Pancreas (tissue), 10 donors: ENCODE results near the gene BRICD5. TPM values are rescaled to one million over a fixed set of nuclear protein-coding genes. Genes with fewer than 3 reads are reported as not detected.

Experiments used
- ATAC-seq, 4 donors: fragments of 200-7000 bp; cut with Tn5 transposase; one replicate each; pipeline versions ENCODE4 v1.8.0 to v1.9.1; 2020; ENCODE audit warnings: mild to moderate bottlenecking in 4 of 4, moderate library complexity in 4 of 4
- DNase-seq, 6 donors: peaks; one replicate each; pipeline ENCODE4 v3.0.0-alpha.2; 2020
- FAIRE-seq: peaks from 2 replicates; lab custom pipeline; 2012; peaks lifted over from hg19 to GRCh38; lab: Jason Lieb, UNC
- H3K27ac ChIP-seq, 4 donors: fragments of 200-600 bp; sonication (generic); 1 replicate in 3 of 4; 2 replicates in 1 of 4; pipeline versions ENCODE4 v1.5.0 to v1.8.0; 2020
- H3K27me3 ChIP-seq, 4 donors: fragments of 200-600 bp; one replicate each; pipeline ENCODE4 v1.8.0; 2021
- H3K36me3 ChIP-seq, 3 donors: fragments of 200-600 bp; sonication (generic) in 1 of 3; one replicate each; pipeline versions ENCODE4 v1.5.0 to v1.8.0; 2020 to 2021
- H3K4me1 ChIP-seq, 3 donors: fragments of 200-600 bp; one replicate each; pipeline ENCODE4 v1.8.0; 2021
- H3K4me3 ChIP-seq, 4 donors: fragments of 200-600 bp; sonication (generic) in 2 of 4; one replicate each; pipeline versions ENCODE4 v1.5.0 to v1.8.0; 2020 to 2021
- H3K9me3 ChIP-seq, 4 donors: fragments of 200-600 bp; one replicate each; pipeline ENCODE4 v1.8.0; 2021
- WGBS, 2 donors: extraction: QIAGEN DNeasy Blood & Tissue Kit; methylation state at CpG; one replicate each; pipeline ENCODE4 v1.1.7; 2013; 5-methylcytosine and 5-hydroxymethylcytosine counted together
- intact Hi-C, 3 donors: fragments of 100-400 bp; cut with DNase I; formaldehyde crosslinking; loops; one replicate each; pipeline versions ENCODE4 v1.11.1 to v1.14.2; 2022
- polyA plus RNA-seq, 2 donors: library from polyadenylated mRNA; stranded (reverse); fragments of 200-250 nt; gene quantifications; one replicate each; pipeline ENCODE4 v1.2.3, GENCODE V29; 2013
- total RNA-seq, 6 donors: library from RNA; stranded (reverse); fragmentation: NEBNext Ultra II Directional in 4 of 6; extraction: Animal tissue kit (Norgen Biotek cat#: 25700) in 4 of 6; gene quantifications; one replicate each; pipeline versions ENCODE4 v1.2.1 to v1.2.4, GENCODE V29; 2021 to 2023
- TF ChIP-seq, protein P1 (sequence below), 4 donors: fragments of 200-600 bp; sonication (generic) in 3 of 4; IDR thresholded peaks; one replicate each; pipeline versions ENCODE4 v1.5.0 to v1.8.0; 2021; ENCODE audit warnings: antibody characterized with exemption in 4 of 4
- donor health status: healthy with polysubstance abuse.
- donor health status: DM: no; HTN: no; CAD: no; lungs with moderate emphysema.
- donor health status: DM: no; HTN: no; CAD: no.
- donor health status: control.
- donor health status: control.
- donor health status: Bipolar disorder and iron deficiency.
- donor health status: DM: yes; HTN: yes; CAD: no.
- donor health status: DM: no; HTN: no; CAD: no.
- donor health status: DM: no; HTN: no; CAD: no.
- donor health status: DM: yes; HTN: yes; CAD: no.

Gene BRICD5
- total and polyA plus RNA-seq, 8 donors: 1.0 to 24.5 (median 2.1) TPM

DNA sequence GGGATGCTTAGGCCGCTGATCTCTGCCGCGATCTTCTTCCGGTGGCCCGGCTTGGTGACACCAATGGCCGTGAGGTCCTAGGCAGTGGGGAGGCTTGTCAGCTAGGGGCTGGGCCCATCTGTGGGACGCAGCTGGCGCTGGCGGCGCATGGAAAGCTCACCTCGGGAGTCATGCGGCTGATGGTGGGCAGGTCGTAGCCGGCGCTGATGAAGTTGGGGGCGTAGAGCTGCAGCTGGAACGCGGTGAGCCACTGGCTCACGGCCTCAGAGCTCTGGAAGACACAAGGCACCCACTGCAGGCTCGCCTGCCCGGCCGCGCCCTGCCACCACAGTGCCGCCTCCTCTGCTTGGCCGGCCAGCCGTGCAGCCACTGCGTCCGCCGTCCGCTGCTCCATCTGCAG lies 27.0 kb downstream of the BRICD5 start:
- Histone ChIP-seq H3K9me3 (no peaks in the 10 kb centered on the region), H3K4me1 (no peaks in the 10 kb centered on the region), H3K36me3 (no peaks in the 10 kb centered on the region), H3K27me3 (no peaks in the 10 kb centered on the region), H3K4me3 (no peak overlapping the region), H3K27ac (no peak overlapping the region)
- no peak for ATAC-seq
- no peak for FAIRE-seq
- TF ChIP-seq, protein P1, sequence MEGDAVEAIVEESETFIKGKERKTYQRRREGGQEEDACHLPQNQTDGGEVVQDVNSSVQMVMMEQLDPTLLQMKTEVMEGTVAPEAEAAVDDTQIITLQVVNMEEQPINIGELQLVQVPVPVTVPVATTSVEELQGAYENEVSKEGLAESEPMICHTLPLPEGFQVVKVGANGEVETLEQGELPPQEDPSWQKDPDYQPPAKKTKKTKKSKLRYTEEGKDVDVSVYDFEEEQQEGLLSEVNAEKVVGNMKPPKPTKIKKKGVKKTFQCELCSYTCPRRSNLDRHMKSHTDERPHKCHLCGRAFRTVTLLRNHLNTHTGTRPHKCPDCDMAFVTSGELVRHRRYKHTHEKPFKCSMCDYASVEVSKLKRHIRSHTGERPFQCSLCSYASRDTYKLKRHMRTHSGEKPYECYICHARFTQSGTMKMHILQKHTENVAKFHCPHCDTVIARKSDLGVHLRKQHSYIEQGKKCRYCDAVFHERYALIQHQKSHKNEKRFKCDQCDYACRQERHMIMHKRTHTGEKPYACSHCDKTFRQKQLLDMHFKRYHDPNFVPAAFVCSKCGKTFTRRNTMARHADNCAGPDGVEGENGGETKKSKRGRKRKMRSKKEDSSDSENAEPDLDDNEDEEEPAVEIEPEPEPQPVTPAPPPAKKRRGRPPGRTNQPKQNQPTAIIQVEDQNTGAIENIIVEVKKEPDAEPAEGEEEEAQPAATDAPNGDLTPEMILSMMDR (IDR thresholded peaks at IDR 0.05): no peak
- DNase-seq: no peak
- WGBS, 2 donors: 95% methylated on average over 30 of the region's 30 CpGs
- intact Hi-C loops: no loop called here

DNA sequence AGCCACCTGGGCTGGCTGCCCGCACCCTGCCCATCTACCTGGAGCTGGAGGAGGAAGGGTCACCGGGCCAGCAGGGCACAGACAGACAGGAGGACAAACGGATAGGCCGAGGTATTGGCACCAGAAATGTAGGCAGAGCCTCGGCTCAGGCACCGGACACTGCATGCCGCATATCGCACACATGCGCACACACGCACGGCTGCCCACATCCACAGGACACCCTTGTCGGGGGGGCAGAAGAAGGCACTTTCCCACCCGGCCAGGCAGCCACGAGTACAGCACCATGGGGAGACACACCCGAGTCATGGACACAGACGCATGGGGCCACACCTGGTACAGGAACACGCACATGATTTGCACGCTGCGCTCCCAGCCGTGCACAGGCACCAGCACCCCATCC lies 28.7 kb downstream of the BRICD5 start:
- H3K4me1 ChIP-seq: no peaks in the 10 kb centered on the region
- no peak overlapping the region for H3K4me3 ChIP-seq
- WGBS, 2 donors: 93 to 95% methylated on average over 20 of the region's 20 CpGs
- ATAC-seq: no peak
- no peaks in the 10 kb centered on the region for H3K9me3 ChIP-seq
- no peak for FAIRE-seq
- no peak for DNase-seq
- H3K27ac ChIP-seq: no peak overlapping the region
- intact Hi-C loops: no loop called here
- peaks cover 0 to 3% (median 0%) of the 10 kb centered on the region in 3 donors for H3K36me3 ChIP-seq
- TF ChIP-seq, protein P1 (IDR thresholded peaks at IDR 0.05): no peak
- H3K27me3 ChIP-seq: no peaks in the 10 kb centered on the region

- DNase-seq: no peak
- H3K27ac ChIP-seq: no peak overlapping the region
- H3K9me3 ChIP-seq: no peaks in the 10 kb centered on the region
- H3K4me3 ChIP-seq: no peak overlapping the region
- no peaks in the 10 kb centered on the region for H3K4me1 ChIP-seq
- no peak for FAIRE-seq
- no peak for ATAC-seq
- no peaks in the 10 kb centered on the region for H3K27me3 ChIP-seq
- H3K36me3 ChIP-seq: peaks cover 0 to 3% (median under 1%) of the 10 kb centered on the region in 3 donors
- 92% methylated on average over 41 to 46 of the region's 46 CpGs for WGBS, 2 donors
- intact Hi-C loops: no loop called here
- TF ChIP-seq, protein P1 (IDR thresholded peaks at IDR 0.05): no peak
Observed at GRCh38 chr16:2180962-2181923, 29.4 kb downstream of the BRICD5 start.

DNA sequence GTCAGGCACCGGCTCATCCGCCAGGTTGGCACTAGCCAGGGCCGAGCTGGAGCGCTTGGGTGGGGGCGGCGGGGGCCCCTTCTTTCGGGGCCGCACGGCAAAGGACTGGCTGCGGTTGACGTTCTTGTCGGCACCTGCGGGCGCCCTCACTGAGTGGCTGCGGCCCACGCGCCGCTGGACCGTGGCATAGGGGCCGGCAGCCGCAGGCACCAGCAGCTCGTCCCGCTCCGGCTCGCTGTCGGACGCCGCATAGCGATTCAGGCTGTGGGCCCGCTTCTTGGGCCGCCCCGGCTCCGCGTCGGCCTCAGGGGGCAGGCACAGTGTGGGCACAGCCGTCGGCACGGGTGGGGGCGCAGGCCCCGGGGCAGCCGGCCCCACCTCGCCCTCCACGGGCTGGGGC lies 30.2 kb downstream of the BRICD5 start:
- no peaks in the 10 kb centered on the region for H3K4me1 ChIP-seq
- H3K4me3 ChIP-seq: no peak overlapping the region
- DNase-seq (no peak), FAIRE-seq (no peak), ATAC-seq (no peak)
- intact Hi-C loops: no loop called here
- peaks cover 0 to 7% (median 4%) of the 10 kb centered on the region in 3 donors for H3K36me3 ChIP-seq
- TF ChIP-seq, protein P1 (IDR thresholded peaks at IDR 0.05): no peak
- WGBS, 2 donors: 96 to 97% methylated on average over 43 of the region's 43 CpGs
- no peak overlapping the region for H3K27ac ChIP-seq
- H3K27me3 ChIP-seq: no peaks in the 10 kb centered on the region
- H3K9me3 ChIP-seq: no peaks in the 10 kb centered on the region

GRCh38 chr16:2179576-2179975 lies 31.1 kb downstream of the BRICD5 start:
- H3K4me3 ChIP-seq: no peak overlapping the region
- H3K9me3 ChIP-seq: no peaks in the 10 kb centered on the region
- H3K27me3 ChIP-seq: no peaks in the 10 kb centered on the region
- peaks cover 0 to 16% (median 11%) of the 10 kb centered on the region in 3 donors for H3K36me3 ChIP-seq
- 95 to 96% methylated on average over 15 to 31 of the region's 31 CpGs for WGBS, 2 donors
- H3K4me1 ChIP-seq: no peaks in the 10 kb centered on the region
- H3K27ac ChIP-seq: no peak overlapping the region
- no peak for FAIRE-seq
- intact Hi-C loops: no loop called here
- ATAC-seq: no peak
- TF ChIP-seq, protein P1 (IDR thresholded peaks at IDR 0.05): no peak
- DNase-seq: no peak
